ENCODE results near the gene ENDOV.

- no peak for TF ChIP-seq EZH2 (IDR thresholded peaks at IDR 0.05; ENCODE audit: borderline replicate concordance, low read depth, low read length, poor library complexity, severe bottlenecking)
- no peak for TF ChIP-seq CTCF (conservative IDR thresholded peaks at IDR 0.05; ENCODE audit: low read depth, low read length)
These were observed 54.7 kb downstream of the ENDOV start for GRCh38 chr17:80469667-80470066.
